ENCODE results near the gene LMAN1L. TPM values are rescaled to one million over a fixed set of nuclear protein-coding genes. Genes with fewer than 3 reads are reported as not detected.
A peak's percentile ranks its signal among the peaks of the same experiment; 100 is the strongest.

Gene LMAN1L
- total and polyA plus RNA-seq, 2 of the 4 experiments (the other 2 are of a cell fraction): not detected

GRCh38 chr15:74780523-74781430 lies 31.9 kb upstream of the LMAN1L start:
- no peak for ATAC-seq (ENCODE audit: low read depth)
- ChIA-PET POLR2A (ENCODE audit: unreplicated experiment) (no interaction called here), CTCF (interaction anchor here (1.3 to 1.5 kb wide), 3 partner anchors 10 to 172 kb away, joined by 3 to 6 read pairs (median 4); no protein-coding TSS in a partner anchor)
- Histone ChIP-seq H4K8ac (ENCODE audit: low read depth in 2 of 2, low read length in 2 of 2) (peak overlapping the region in 1 of 2 experiments; percentile 45; a peak in 1 of 4 replicates), H2BK15ac (ENCODE audit: low read depth, low read length) (no peak overlapping the region), H3K9ac (ENCODE audit: low read depth, low read length) (no peak overlapping the region), H3K4me2 (ENCODE audit: low read depth, low read length) (peak overlapping the region; percentile 79; the same call in 1 of the 2 replicates), H2AFZ (replicated peaks; ENCODE audit: low read length, poor library complexity) (peak overlapping the region; percentile 97), H4K5ac (ENCODE audit: low read depth, low read length) (no peak overlapping the region), H2AK5ac (ENCODE audit: low read depth, low read length) (peak overlapping the region; percentile 26; the same call in 1 of the 2 replicates), H3K23ac (ENCODE audit: low read depth, low read length) (no peak overlapping the region; the same call in 1 of the 2 replicates), H2BK5ac (ENCODE audit: low read depth, low read length, poor library complexity, severe bottlenecking) (no peak overlapping the region), H3K79me1 (ENCODE audit: low read depth in 1 of 2, low read length in 2 of 2) (peaks cover 9 to 40% of the 10 kb centered on the region in 2 experiments; a peak in 3 of 4 replicates), H4K20me1 (ENCODE audit: insufficient read depth, low read length) (peaks cover 31% of the 10 kb centered on the region), H2BK20ac (ENCODE audit: low read depth, low read length) (no peak overlapping the region), H2AK9ac (replicated peaks; ENCODE audit: low read depth, low read length, poor library complexity) (peak overlapping the region; percentile 43), H3K9me1 (ENCODE audit: insufficient read depth, low read length) (peaks cover 7% of the 10 kb centered on the region; the same call in 1 of the 2 replicates), H3K36me3 (ENCODE audit: control insufficient read depth, insufficient read depth, low read length) (no peaks in the 10 kb centered on the region; the same call in 1 of the 2 replicates), H3K14ac (replicated peaks; ENCODE audit: low read depth, low read length) (peak overlapping the region; percentile 78; the same call in 1 of the 2 replicates), H3K9me3 (ENCODE audit: control insufficient read depth, insufficient read depth, low read length) (no peaks in the 10 kb centered on the region), H3K4ac (ENCODE audit: low read depth, low read length) (no peak overlapping the region), H4K91ac (ENCODE audit: insufficient read depth, low read depth, low read length) (no peak overlapping the region), H2BK120ac (ENCODE audit: low read depth, low read length) (no peak overlapping the region), H3K18ac (ENCODE audit: low read depth, low read length) (no peak overlapping the region), H3K56ac (ENCODE audit: extremely low read depth, insufficient read depth, low read length) (no peak overlapping the region), H3K4me3 (ENCODE audit: insufficient read depth, low read depth, low read length) (no peak overlapping the region), H3K4me1 (ENCODE audit: control insufficient read depth, insufficient read depth, low read length) (peaks cover 14% of the 10 kb centered on the region), H3K27me3 (ENCODE audit: control insufficient read depth, insufficient read depth, low read length) (no peaks in the 10 kb centered on the region), H3K27ac (ENCODE audit: insufficient read depth, low read length) (no peak overlapping the region)
- DNase-seq: peak; percentile 28
- in situ Hi-C loops (cut with MboI; ENCODE audit: low sequenced_read_pairs): no loop called here
- intact Hi-C loops (cut with micrococcal nuclease): no loop called here
- dilution Hi-C loops (cut with HindIII; ENCODE audit: low sequenced_read_pairs, unreplicated experiment): no loop called here
- TF ChIP-seq BHLHE40 (IDR thresholded peaks at IDR 0.05; ENCODE audit: low read depth, low read length): peak; percentile 71; the same call in 1 of the 2 replicates
- no peak for TF ChIP-seq POLR2A (IDR thresholded peaks at IDR 0.05; ENCODE audit: low read depth, low read length)
- TF ChIP-seq RCOR1 (IDR thresholded peaks at IDR 0.05; ENCODE audit: insufficient replicate concordance, low read length): no peak
- no TSS peak for BruUV-seq (replicated peaks)
- 59% methylated on average over 14 of the region's 16 CpGs; no CpG with 5 or more reads in 1 of the 2 experiments for WGBS, 2 experiments (ENCODE audit: extremely low coverage in 2 of 2, insufficient read length in 1 of 2)

Measured in IMR-90 (cell line).